Measurements from ENCODE around the gene ZNF654. TPM values are rescaled to one million over a fixed set of nuclear protein-coding genes. Genes with fewer than 3 reads are reported as not detected.

Gene ZNF654
- total and polyA plus RNA-seq, 10 of the 15 experiments (the other 5 are each of a cell fraction or from before 2014, with no cell fraction given): 2.7 to 14.2 (median 10.0) TPM

DNA sequence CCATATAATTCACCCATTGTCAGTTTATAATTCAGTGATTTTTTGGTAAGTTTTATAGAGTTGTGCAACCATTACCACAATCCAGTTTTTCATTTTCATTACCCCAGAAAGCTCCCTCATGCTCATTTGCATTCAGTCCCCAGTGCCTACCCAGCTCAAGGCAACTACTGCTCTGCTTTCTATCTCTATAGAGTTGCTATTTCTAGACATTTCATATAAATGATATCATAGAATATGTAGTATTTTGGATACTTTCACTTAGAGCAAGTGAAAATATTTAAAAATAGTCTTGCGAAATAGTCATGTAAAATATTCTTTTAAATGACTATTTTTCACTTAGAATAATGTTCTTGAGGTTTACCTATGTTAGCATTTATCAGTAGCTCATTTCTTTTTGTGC is 42.1 kb downstream of the ZNF654 start:
- no peaks in the 10 kb centered on the region for H3K4me1 ChIP-seq (ENCODE audit: control insufficient read depth, insufficient read depth, low read length)
- no peaks in the 10 kb centered on the region for H3K27me3 ChIP-seq (replicated peaks in 1 of 2; ENCODE audit: control insufficient read depth in 2 of 2, insufficient read depth in 2 of 2, low read length in 1 of 2)
- no peak overlapping the region for H3K9ac ChIP-seq (ENCODE audit: control insufficient read depth, insufficient read depth, low read length)
- TF ChIP-seq MEF2A (IDR thresholded peaks at IDR 0.05; ENCODE audit: insufficient read depth, low read depth, low read length) (0 out of 2 replicates have a peak, but pooled peaks have one; percentile 12), BRCA1 (IDR thresholded peaks at IDR 0.05; ENCODE audit: low read depth, low read length) (no peak)
- no peak overlapping the region for H2AFZ ChIP-seq (ENCODE audit: control insufficient read depth, low read depth, low read length)
- no peaks in the 10 kb centered on the region for H4K20me1 ChIP-seq (ENCODE audit: control insufficient read depth, insufficient read depth)
- H3K4me2 ChIP-seq (ENCODE audit: control insufficient read depth, insufficient read depth): no peak overlapping the region
- peaks cover 2% of the 10 kb centered on the region; the same call in 1 of the 2 replicates for H3K79me2 ChIP-seq (ENCODE audit: control insufficient read depth, insufficient read depth, low read length)
- ATAC-seq (peak; percentile 74), DNase-seq (ENCODE audit: low read depth, low spot score) (no peak), FAIRE-seq (no peak)
- H3K4me3 ChIP-seq: no peak overlapping the region
- 100% methylated on average over 1 of the region's 1 CpG for WGBS (ENCODE audit: insufficient coverage, insufficient replicate concordance, low lambda C conversion rate, missing lambda C conversion rate)
- ChIA-PET POLR2A (no interaction called here), CTCF (interaction anchor here (1.4 kb wide), 1 partner anchor 12 kb away, joined by 19 read pairs; no protein-coding TSS in a partner anchor), RAD21 (ENCODE audit: unreplicated experiment) (interaction anchor here (1.1 kb wide), 1 partner anchor 12 kb away, joined by 4 read pairs; no protein-coding TSS in a partner anchor), SMC1A (ENCODE audit: uncharacterized antibody, unreplicated experiment) (interaction anchor here (0.7 to 1.1 kb wide), 6 partner anchors 9 to 71 kb away, joined by 3 to 4 read pairs (median 3); no protein-coding TSS in a partner anchor)
- in situ Hi-C loops (cut with MboI) (no loop called here), intact Hi-C loops (cut with micrococcal nuclease; ENCODE audit: unreplicated experiment) (no loop called here)
- H3K27ac ChIP-seq (ENCODE audit: control insufficient read depth, insufficient read depth): no peak overlapping the region
- BruUV-seq (replicated peaks): no TSS peak
- H3K9me3 ChIP-seq (replicated peaks; ENCODE audit: control insufficient read depth, insufficient read depth, low read length): no peaks in the 10 kb centered on the region; the same call in 1 of the 3 replicates
- peaks cover 0 to 3% of the 10 kb centered on the region in 2 experiments; a peak in 1 of 4 replicates for H3K36me3 ChIP-seq (ENCODE audit: control insufficient read depth in 2 of 2, insufficient read depth in 2 of 2, low read length in 1 of 2)

DNA sequence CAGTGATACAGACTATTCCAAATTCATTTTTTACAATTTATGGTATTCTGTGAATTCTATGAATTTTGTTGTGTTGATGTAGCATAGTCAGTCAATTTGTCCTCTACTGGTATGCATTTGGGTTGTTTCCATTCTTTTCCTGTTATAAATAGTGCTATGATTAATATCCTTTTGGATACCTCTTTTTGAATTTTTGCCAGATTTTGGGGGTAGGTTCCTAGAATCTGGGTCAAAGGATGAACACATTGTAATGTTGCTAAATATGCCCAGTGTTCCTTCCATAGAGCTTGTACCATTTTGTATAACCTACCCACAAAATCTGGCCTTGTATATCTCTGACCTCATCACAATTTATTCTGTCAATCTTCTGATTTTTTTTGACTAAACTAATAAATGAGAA is 46.3 kb downstream of the ZNF654 start:
- Histone ChIP-seq H3K9me3 (replicated peaks; ENCODE audit: control insufficient read depth, insufficient read depth, low read length) (no peaks in the 10 kb centered on the region; the same call in 1 of the 3 replicates), H3K79me2 (ENCODE audit: control insufficient read depth, insufficient read depth, low read length) (peaks cover 2% of the 10 kb centered on the region), H3K27ac (ENCODE audit: control insufficient read depth, insufficient read depth) (no peak overlapping the region), H3K4me3 (no peak overlapping the region), H3K9ac (ENCODE audit: control insufficient read depth, insufficient read depth, low read length) (no peak overlapping the region), H3K36me3 (ENCODE audit: control insufficient read depth in 2 of 2, insufficient read depth in 2 of 2, low read length in 1 of 2) (peaks cover 0 to 5% of the 10 kb centered on the region in 2 experiments; a peak in 1 of 4 replicates), H3K27me3 (replicated peaks in 1 of 2; ENCODE audit: control insufficient read depth in 2 of 2, insufficient read depth in 2 of 2, low read length in 1 of 2) (no peaks in the 10 kb centered on the region), H3K4me2 (ENCODE audit: control insufficient read depth, insufficient read depth) (no peak overlapping the region), H4K20me1 (ENCODE audit: control insufficient read depth, insufficient read depth) (no peaks in the 10 kb centered on the region), H2AFZ (ENCODE audit: control insufficient read depth, low read depth, low read length) (no peak overlapping the region), H3K4me1 (ENCODE audit: control insufficient read depth, insufficient read depth, low read length) (no peaks in the 10 kb centered on the region)
- no peak for FAIRE-seq
- no TSS peak for BruUV-seq (replicated peaks)
- in situ Hi-C loops (cut with MboI) (no loop called here), intact Hi-C loops (cut with micrococcal nuclease; ENCODE audit: unreplicated experiment) (no loop called here)
- ChIA-PET SMC1A (ENCODE audit: uncharacterized antibody, unreplicated experiment) (interaction anchor here (1.0 to 2.4 kb wide), 2 partner anchors 15 to 18 kb away, joined by 3 to 10 read pairs; no protein-coding TSS in a partner anchor), RAD21 (ENCODE audit: unreplicated experiment) (no interaction called here), CTCF (interaction anchor here (3.5 kb wide), 1 partner anchor 8 kb away, joined by 21 read pairs; no protein-coding TSS in a partner anchor), POLR2A (no interaction called here)
- DNase-seq (ENCODE audit: low read depth, low spot score): no peak
- no peak for ATAC-seq
- TF ChIP-seq EED (IDR thresholded peaks at IDR 0.05; ENCODE audit: low read depth) (no peak), WRNIP1 (IDR thresholded peaks at IDR 0.05; ENCODE audit: borderline replicate concordance, low read depth, low read length) (no peak), NFYB (IDR thresholded peaks at IDR 0.05; ENCODE audit: insufficient read depth, low read depth, low read length) (no peak), HDAC2 (IDR thresholded peaks at IDR 0.05) (no peak), HDGF (IDR thresholded peaks at IDR 0.05) (no peak), ZSCAN29 (IDR thresholded peaks at IDR 0.05) (no peak)
